Measurements from ENCODE around the gene RDM1. TPM values are rescaled to one million over a fixed set of nuclear protein-coding genes. Genes with fewer than 3 reads are reported as not detected.

RDM1 gene
- total RNA-seq, 2 experiments from 2014 or later: 4.1 to 11.0 TPM

DNA sequence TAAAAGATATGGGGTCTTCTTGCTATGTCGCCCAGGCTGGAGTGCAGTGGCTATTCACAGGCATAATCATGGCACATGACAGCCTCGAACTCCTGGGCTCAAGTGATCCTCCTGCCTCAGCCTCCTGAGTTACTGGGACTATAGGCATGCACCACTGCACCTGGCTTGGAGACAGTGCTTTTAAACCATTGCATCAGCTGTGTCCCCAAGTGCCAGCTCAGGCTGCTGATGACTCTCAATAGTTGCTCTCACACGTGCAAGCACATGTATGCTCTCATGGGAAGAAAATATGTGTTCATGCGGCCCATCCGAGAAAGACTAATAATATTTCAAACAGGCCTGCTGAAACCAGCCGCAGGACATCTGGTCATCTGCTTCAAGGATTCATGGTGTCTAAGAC lies 42.0 kb upstream of the RDM1 start:
- Histone ChIP-seq H3K4me3 (ENCODE audit: low read depth, low read length, poor library complexity, severe bottlenecking) (no peak overlapping the region), H3K79me2 (ENCODE audit: insufficient read depth, low read depth, low read length) (no peaks in the 10 kb centered on the region), H3K9me2 (ENCODE audit: insufficient read depth, low read length) (no peaks in the 10 kb centered on the region), H4K20me1 (ENCODE audit: insufficient read depth, low read length) (no peaks in the 10 kb centered on the region), H3K36me3 (ENCODE audit: insufficient read depth, low read length) (no peaks in the 10 kb centered on the region), H2AFZ (ENCODE audit: low read length) (no peak overlapping the region), H3K4me2 (ENCODE audit: low read length) (no peak overlapping the region), H3K4me1 (ENCODE audit: insufficient read depth, low read length, poor library complexity, severe bottlenecking) (no peaks in the 10 kb centered on the region), H3K9me3 (ENCODE audit: low read length) (no peaks in the 10 kb centered on the region), H3K27ac (ENCODE audit: low read depth, low read length, poor library complexity, severe bottlenecking) (no peak overlapping the region)
- POLR2A ChIA-PET: interaction anchor here (0.6 kb wide), 1 partner anchor 225 kb away, joined by 3 read pairs; no protein-coding TSS in a partner anchor
- BruUV-seq (replicated peaks): no TSS peak
- no peak for TF ChIP-seq EZH2phosphoT487 (IDR thresholded peaks at IDR 0.05; ENCODE audit: borderline replicate concordance, low read depth, low read length)
- TF ChIP-seq, protein P1, sequence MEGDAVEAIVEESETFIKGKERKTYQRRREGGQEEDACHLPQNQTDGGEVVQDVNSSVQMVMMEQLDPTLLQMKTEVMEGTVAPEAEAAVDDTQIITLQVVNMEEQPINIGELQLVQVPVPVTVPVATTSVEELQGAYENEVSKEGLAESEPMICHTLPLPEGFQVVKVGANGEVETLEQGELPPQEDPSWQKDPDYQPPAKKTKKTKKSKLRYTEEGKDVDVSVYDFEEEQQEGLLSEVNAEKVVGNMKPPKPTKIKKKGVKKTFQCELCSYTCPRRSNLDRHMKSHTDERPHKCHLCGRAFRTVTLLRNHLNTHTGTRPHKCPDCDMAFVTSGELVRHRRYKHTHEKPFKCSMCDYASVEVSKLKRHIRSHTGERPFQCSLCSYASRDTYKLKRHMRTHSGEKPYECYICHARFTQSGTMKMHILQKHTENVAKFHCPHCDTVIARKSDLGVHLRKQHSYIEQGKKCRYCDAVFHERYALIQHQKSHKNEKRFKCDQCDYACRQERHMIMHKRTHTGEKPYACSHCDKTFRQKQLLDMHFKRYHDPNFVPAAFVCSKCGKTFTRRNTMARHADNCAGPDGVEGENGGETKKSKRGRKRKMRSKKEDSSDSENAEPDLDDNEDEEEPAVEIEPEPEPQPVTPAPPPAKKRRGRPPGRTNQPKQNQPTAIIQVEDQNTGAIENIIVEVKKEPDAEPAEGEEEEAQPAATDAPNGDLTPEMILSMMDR (conservative IDR thresholded peaks at IDR 0.05; ENCODE audit: low read length): no peak
- intact Hi-C loops (cut with micrococcal nuclease; ENCODE audit: unreplicated experiment): loop anchor here (10.0 kb wide), 1 partner anchor 102 kb away; no protein-coding TSS in a partner anchor
- CTCF ChIA-PET (ENCODE audit: unreplicated experiment): no interaction called here
- no peak for DNase-seq (ENCODE audit: low spot score)

DNA sequence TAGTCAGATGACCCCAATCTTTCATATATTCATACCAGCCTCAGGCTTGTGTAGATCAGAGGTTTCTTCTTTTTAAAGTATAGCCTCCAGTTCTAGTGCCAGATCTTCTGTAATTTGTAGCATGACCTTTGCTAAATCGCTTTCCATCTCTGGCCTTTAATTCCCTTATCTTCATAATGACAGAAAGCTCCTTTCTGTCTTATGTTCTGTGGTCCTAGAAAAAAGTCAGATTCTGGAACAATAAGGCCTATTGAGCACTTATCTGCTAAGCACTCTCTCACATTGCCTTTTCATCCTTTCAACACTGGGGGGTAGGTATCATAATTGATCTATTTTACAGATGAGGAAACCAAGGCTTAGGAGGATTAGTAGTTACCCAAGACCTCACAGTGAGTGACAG lies 41.5 kb upstream of the RDM1 start:
- ChIA-PET POLR2A (interaction anchor here (0.6 kb wide), 1 partner anchor 175 kb away, joined by 3 read pairs; no protein-coding TSS in a partner anchor), CTCF (ENCODE audit: unreplicated experiment) (no interaction called here)
- Histone ChIP-seq H2AFZ (ENCODE audit: low read length) (no peak overlapping the region), H3K27ac (ENCODE audit: low read depth, low read length, poor library complexity, severe bottlenecking) (no peak overlapping the region), H3K4me3 (ENCODE audit: low read depth, low read length, poor library complexity, severe bottlenecking) (no peak overlapping the region), H4K20me1 (ENCODE audit: insufficient read depth, low read length) (no peaks in the 10 kb centered on the region), H3K4me1 (ENCODE audit: insufficient read depth, low read length, poor library complexity, severe bottlenecking) (no peaks in the 10 kb centered on the region), H3K9me3 (ENCODE audit: low read length) (no peaks in the 10 kb centered on the region), H3K4me2 (ENCODE audit: low read length) (no peak overlapping the region), H3K36me3 (ENCODE audit: insufficient read depth, low read length) (no peaks in the 10 kb centered on the region), H3K79me2 (ENCODE audit: insufficient read depth, low read depth, low read length) (no peaks in the 10 kb centered on the region), H3K9me2 (ENCODE audit: insufficient read depth, low read length) (no peaks in the 10 kb centered on the region)
- no peak for DNase-seq (ENCODE audit: low spot score)
- no peak for TF ChIP-seq EZH2phosphoT487 (IDR thresholded peaks at IDR 0.05; ENCODE audit: borderline replicate concordance, low read depth, low read length)
- TF ChIP-seq, protein P1 (conservative IDR thresholded peaks at IDR 0.05; ENCODE audit: low read length): no peak
- BruUV-seq (replicated peaks): no TSS peak
- intact Hi-C loops (cut with micrococcal nuclease; ENCODE audit: unreplicated experiment): loop anchor here (10.0 kb wide), 1 partner anchor 103 kb away; no protein-coding TSS in a partner anchor

DNA sequence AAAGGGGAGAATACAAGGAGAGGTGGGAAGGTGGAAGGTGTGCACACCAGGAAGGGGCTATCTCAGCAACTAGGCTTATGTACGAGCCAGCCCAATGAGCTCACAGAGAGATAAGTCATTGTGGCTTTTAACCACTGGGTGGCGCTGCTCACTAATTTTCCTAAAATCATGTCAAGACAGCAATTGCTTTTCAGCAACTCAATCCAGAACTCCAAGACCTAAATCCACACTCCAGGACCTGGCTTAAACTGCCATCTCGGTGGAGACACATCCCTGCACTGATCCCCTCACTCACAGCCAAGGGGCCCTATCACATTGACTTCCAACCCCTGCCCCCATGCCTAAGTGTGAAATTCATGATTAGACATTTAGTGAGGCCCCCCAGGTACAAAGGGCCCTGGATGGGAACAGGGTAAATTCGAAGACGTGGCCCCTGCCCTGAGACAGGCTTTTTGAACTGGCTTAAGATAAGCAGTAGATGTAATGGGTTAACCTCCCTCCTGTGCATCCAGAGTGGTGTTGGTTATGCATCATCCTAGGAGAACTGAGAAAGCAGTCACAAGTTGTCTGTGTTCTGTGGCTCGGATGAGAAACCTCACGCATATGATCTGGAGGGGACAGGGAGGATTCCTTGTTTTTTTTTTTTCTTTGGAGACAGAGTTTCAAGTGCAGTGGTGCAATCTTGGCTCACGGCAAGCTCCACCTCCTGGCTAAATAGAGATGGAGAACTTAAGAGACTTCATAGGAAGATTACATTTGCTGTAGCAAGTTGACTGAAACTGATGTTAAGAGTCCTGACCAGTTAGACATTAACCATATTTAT lies 39.2 kb upstream of the RDM1 start:
- Histone ChIP-seq H3K4me2 (ENCODE audit: low read length) (no peak overlapping the region), H4K20me1 (ENCODE audit: insufficient read depth, low read length) (no peaks in the 10 kb centered on the region), H2AFZ (ENCODE audit: low read length) (no peak overlapping the region), H3K36me3 (ENCODE audit: insufficient read depth, low read length) (no peaks in the 10 kb centered on the region), H3K79me2 (ENCODE audit: insufficient read depth, low read depth, low read length) (no peaks in the 10 kb centered on the region), H3K4me3 (ENCODE audit: low read depth, low read length, poor library complexity, severe bottlenecking) (no peak overlapping the region), H3K4me1 (ENCODE audit: insufficient read depth, low read length, poor library complexity, severe bottlenecking) (no peaks in the 10 kb centered on the region), H3K27ac (ENCODE audit: low read depth, low read length, poor library complexity, severe bottlenecking) (no peak overlapping the region), H3K9me2 (ENCODE audit: insufficient read depth, low read length) (no peaks in the 10 kb centered on the region), H3K9me3 (ENCODE audit: low read length) (no peaks in the 10 kb centered on the region)
- ChIA-PET CTCF (ENCODE audit: unreplicated experiment) (interaction anchor here (0.6 to 1.4 kb wide), 3 partner anchors 105 to 179 kb away, joined by 3 to 7 read pairs (median 4); no protein-coding TSS in a partner anchor), POLR2A (interaction anchor here (0.7 kb wide), 1 partner anchor 173 kb away, joined by 3 read pairs; no protein-coding TSS in a partner anchor)
- DNase-seq (ENCODE audit: low spot score): peak; percentile 77
- intact Hi-C loops (cut with micrococcal nuclease; ENCODE audit: unreplicated experiment): loop anchor here (1.0 to 10.0 kb wide), 2 partner anchors 105 to 180 kb away; no protein-coding TSS in a partner anchor
- no peak for TF ChIP-seq EZH2phosphoT487 (IDR thresholded peaks at IDR 0.05; ENCODE audit: borderline replicate concordance, low read depth, low read length)
- TF ChIP-seq, protein P1 (conservative IDR thresholded peaks at IDR 0.05; ENCODE audit: low read length): peak; percentile 94
- no TSS peak for BruUV-seq (replicated peaks)
